ENCODE results near the gene TBC1D19. TPM values are rescaled to one million over a fixed set of nuclear protein-coding genes. Genes with fewer than 3 reads are reported as not detected.

TBC1D19 gene
- total and polyA plus RNA-seq, 2 donors (not counting 1 experiment from before 2014, with no cell fraction given) = 1.8 to 11.0 TPM

GRCh38 chr4:26787461-26788340, 203.8 kb downstream of the TBC1D19 start:
- DNase-seq (peak; percentile 53), ATAC-seq (ENCODE audit: low read depth) (peak; percentile 44)
- Histone ChIP-seq H3K4me2 (replicated peaks; ENCODE audit: low read depth, low read length, poor library complexity, severe bottlenecking) (peak overlapping the region; percentile 40), H3K36me3 (replicated peaks in 1 of 2; ENCODE audit: control extremely low read depth in 1 of 2, control insufficient read depth in 1 of 2, extremely low read depth in 1 of 2, insufficient read depth in 2 of 2, low read length in 1 of 2) (no peaks in the 10 kb centered on the region), H3K27ac (ENCODE audit: low read length in 2 of 2) (no peak overlapping the region), H4K20me1 (ENCODE audit: control insufficient read depth, insufficient read depth, low read length, poor library complexity, severe bottlenecking) (peaks cover 6% of the 10 kb centered on the region), H3K4me1 (ENCODE audit: control insufficient read depth in 2 of 2, insufficient read depth in 2 of 2, low read length in 2 of 2) (peaks cover 29 to 31% of the 10 kb centered on the region in 2 donors), H3K79me2 (ENCODE audit: control insufficient read depth, insufficient read depth, low read length) (no peaks in the 10 kb centered on the region), H3K27me3 (replicated peaks in 1 of 4; ENCODE audit: control extremely low read depth in 1 of 4, control insufficient read depth in 3 of 4, insufficient read depth in 4 of 4, low read length in 3 of 4) (peaks cover 0 to 15% (median 6%) of the 10 kb centered on the region in 4 experiments), H2AFZ (ENCODE audit: insufficient read depth, low read depth, low read length, poor library complexity, severe bottlenecking) (no peak overlapping the region), H3K9me3 (ENCODE audit: control extremely low read depth in 1 of 3, control insufficient read depth in 2 of 3, insufficient read depth in 1 of 3, low read length in 2 of 3) (peaks cover 0 to 1% (median 0%) of the 10 kb centered on the region in 3 donors), H3K4me3 (ENCODE audit: control extremely low read depth in 1 of 5, extremely low read depth in 1 of 5, insufficient read depth in 1 of 5, low read depth in 2 of 5, low read length in 4 of 5) (no peak overlapping the region), H3K9ac (ENCODE audit: low read length) (no peak overlapping the region)
- Mint-ChIP-seq H3K4me1 (peaks cover 33% of the 10 kb centered on the region), H3K9me3 (ENCODE audit: insufficient read depth) (no peaks in the 10 kb centered on the region), H3K27me3 (peaks cover 14% of the 10 kb centered on the region), H3K27ac (no peak overlapping the region), H3K4me3 (peak overlapping the region; percentile 30)
- WGBS (ENCODE audit: insufficient coverage) = 38% methylated on average over 9 of the region's 11 CpGs
- TF ChIP-seq EZH2 (IDR thresholded peaks at IDR 0.05; ENCODE audit: borderline replicate concordance, insufficient read depth, low read depth, low read length, poor library complexity, severe bottlenecking) (no peak), CTCF (IDR thresholded peaks at IDR 0.05) (peak; percentile 35)
- CTCF ChIA-PET = interaction anchor here (0.6 to 2.2 kb wide), 15 partner anchors 26 to 329 kb away, joined by 3 to 7 read pairs (median 3); partner anchors contain the start of gene STIM2
- POLR2A ChIA-PET = no interaction called here
- intact Hi-C loops (cut with micrococcal nuclease) = loop anchor here (2.0 to 5.0 kb wide), 2 partner anchors 35 to 69 kb away; no protein-coding TSS in a partner anchor

- intact Hi-C loops (cut with micrococcal nuclease) = loop anchor here (5.0 kb wide), 1 partner anchor 34 kb away; no protein-coding TSS in a partner anchor
- TF ChIP-seq EZH2 (IDR thresholded peaks at IDR 0.05; ENCODE audit: borderline replicate concordance, insufficient read depth, low read depth, low read length, poor library complexity, severe bottlenecking) = no peak
- no peak for TF ChIP-seq CTCF (IDR thresholded peaks at IDR 0.05)
- Mint-ChIP-seq H3K4me3 (no peak overlapping the region), H3K9me3 (ENCODE audit: insufficient read depth) (no peaks in the 10 kb centered on the region), H3K27me3 (peaks cover 14% of the 10 kb centered on the region), H3K27ac (no peak overlapping the region), H3K4me1 (peaks cover 33% of the 10 kb centered on the region)
- ChIA-PET CTCF (interaction anchor here (0.8 to 1.8 kb wide), 10 partner anchors 36 to 330 kb away, joined by 3 to 6 read pairs (median 3); partner anchors contain the start of gene STIM2), POLR2A (no interaction called here)
- H3K27ac ChIP-seq (ENCODE audit: low read length in 2 of 2) = no peak overlapping the region
- H3K27me3 ChIP-seq (replicated peaks in 1 of 4; ENCODE audit: control extremely low read depth in 1 of 4, control insufficient read depth in 3 of 4, insufficient read depth in 4 of 4, low read length in 3 of 4) = peaks cover 0 to 15% (median 6%) of the 10 kb centered on the region in 4 experiments
- no peak for ATAC-seq (ENCODE audit: low read depth)
- H3K79me2 ChIP-seq (ENCODE audit: control insufficient read depth, insufficient read depth, low read length) = no peaks in the 10 kb centered on the region
- H3K36me3 ChIP-seq (replicated peaks in 1 of 2; ENCODE audit: control extremely low read depth in 1 of 2, control insufficient read depth in 1 of 2, extremely low read depth in 1 of 2, insufficient read depth in 2 of 2, low read length in 1 of 2) = no peaks in the 10 kb centered on the region
- DNase-seq = no peak
- peaks cover 0 to 1% (median 0%) of the 10 kb centered on the region in 3 donors for H3K9me3 ChIP-seq (ENCODE audit: control extremely low read depth in 1 of 3, control insufficient read depth in 2 of 3, insufficient read depth in 1 of 3, low read length in 2 of 3)
- peaks cover 6% of the 10 kb centered on the region for H4K20me1 ChIP-seq (ENCODE audit: control insufficient read depth, insufficient read depth, low read length, poor library complexity, severe bottlenecking)
- WGBS (ENCODE audit: insufficient coverage) = no CpG with 5 or more reads among the region's 1 CpG
- H3K9ac ChIP-seq (ENCODE audit: low read length) = no peak overlapping the region
- peaks cover 29 to 31% of the 10 kb centered on the region in 2 donors for H3K4me1 ChIP-seq (ENCODE audit: control insufficient read depth in 2 of 2, insufficient read depth in 2 of 2, low read length in 2 of 2)
- no peak overlapping the region for H3K4me3 ChIP-seq (ENCODE audit: control extremely low read depth in 1 of 5, extremely low read depth in 1 of 5, insufficient read depth in 1 of 5, low read depth in 2 of 5, low read length in 4 of 5)
- H2AFZ ChIP-seq (ENCODE audit: insufficient read depth, low read depth, low read length, poor library complexity, severe bottlenecking) = no peak overlapping the region
- H3K4me2 ChIP-seq (replicated peaks; ENCODE audit: low read depth, low read length, poor library complexity, severe bottlenecking) = peak overlapping the region; percentile 40
Observed at GRCh38 chr4:26788341-26788733, 204.5 kb downstream of the TBC1D19 start.
